Left lung (tissue), 10 donors: Measurements from ENCODE around the gene TRMT10B. TPM values are rescaled to one million over a fixed set of nuclear protein-coding genes. Genes with fewer than 3 reads are reported as not detected.

Source experiments
- ATAC-seq: fragments of 200-7000 bp; cut with Tn5 transposase; one replicate; pipeline ENCODE4 v1.9.1; 2020; ENCODE audit warnings: moderate library complexity
- DNase-seq, 4 donors: peaks; one replicate each; pipeline ENCODE4 v3.0.0-alpha.2; 2013 to 2020
- H3K27ac ChIP-seq, 2 donors: fragments of 200-600 bp; sonication (generic) in 1 of 2; one replicate each; pipeline versions ENCODE4 v1.5.0 to v1.8.0; 2020 to 2021
- H3K27me3 ChIP-seq, 2 donors: fragments of 200-600 bp; sonication (generic) in 1 of 2; one replicate each; pipeline versions ENCODE4 v1.5.0 to v1.8.0; 2020 to 2021
- H3K36me3 ChIP-seq, 2 donors: fragments of 200-600 bp; sonication (generic) in 1 of 2; one replicate each; pipeline versions ENCODE4 v1.5.0 to v1.8.0; 2020 to 2021
- H3K4me1 ChIP-seq, 2 donors: fragments of 200-600 bp; one replicate each; pipeline ENCODE4 v1.8.0; 2021
- H3K4me3 ChIP-seq, 2 donors: fragments of 200-600 bp; sonication (generic) in 1 of 2; one replicate each; pipeline versions ENCODE4 v1.5.0 to v1.8.0; 2020 to 2021; ENCODE audit warnings: mild to moderate bottlenecking in 1 of 2
- H3K9me3 ChIP-seq, 2 donors: fragments of 200-600 bp; sonication (generic) in 1 of 2; one replicate each; pipeline versions ENCODE4 v1.5.0 to v1.8.0; 2020 to 2021
- intact Hi-C, 2 donors: fragments of 100-400 bp; cut with DNase I; formaldehyde crosslinking; loops; one replicate each; pipeline versions ENCODE4 v1.11.2 to v1.14.2; 2022
- polyA plus RNA-seq, 6 donors: library from polyadenylated mRNA; unstranded; fragments of 120-200 nt; gene quantifications; one replicate each; pipeline ENCODE4 v1.2.1, GENCODE V29; 2013; ENCODE audit not compliant: insufficient read length in 6 of 6
- total RNA-seq, 2 donors: library from RNA; stranded (reverse); fragmentation: NEBNext Ultra II Directional; extraction: Animal tissue kit (Norgen Biotek cat#: 25700); gene quantifications; one replicate each; pipeline ENCODE4 v1.2.1, GENCODE V29; 2021
- TF ChIP-seq, protein P1 (sequence below), 2 donors: fragments of 200-600 bp; sonication (generic) in 1 of 2; IDR thresholded peaks; one replicate each; pipeline versions ENCODE4 v1.5.0 to v1.8.0; 2021; ENCODE audit warnings: antibody characterized with exemption in 2 of 2
- donor health status: DM: no; HTN: yes; CAD: no.
- donor health status: DM: no; HTN: no; CAD: no.

The TRMT10B gene
- total and polyA plus RNA-seq, 8 donors: 5.8 to 32.2 (median 26.2) TPM

DNA sequence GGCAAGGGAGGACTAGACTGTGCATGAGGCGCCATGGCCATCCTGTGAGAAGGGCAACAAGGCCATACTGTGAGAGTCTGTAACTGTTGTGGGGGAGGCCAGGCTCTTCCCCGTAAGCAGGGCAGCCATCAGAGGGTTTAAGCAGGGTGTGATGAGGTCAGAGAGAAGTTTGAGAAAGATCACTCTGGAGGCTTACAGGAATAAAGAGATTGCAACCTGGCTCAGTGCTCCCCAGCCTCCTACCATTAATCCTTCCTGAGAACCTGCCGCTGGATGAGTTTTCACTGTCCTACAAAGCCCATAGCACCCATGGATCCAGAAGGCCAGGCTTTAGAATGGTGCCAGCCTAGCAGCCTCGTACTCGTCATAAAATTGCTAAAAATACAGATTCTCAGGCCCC lies 14.4 kb upstream of the TRMT10B start:
- TF ChIP-seq, protein P1, sequence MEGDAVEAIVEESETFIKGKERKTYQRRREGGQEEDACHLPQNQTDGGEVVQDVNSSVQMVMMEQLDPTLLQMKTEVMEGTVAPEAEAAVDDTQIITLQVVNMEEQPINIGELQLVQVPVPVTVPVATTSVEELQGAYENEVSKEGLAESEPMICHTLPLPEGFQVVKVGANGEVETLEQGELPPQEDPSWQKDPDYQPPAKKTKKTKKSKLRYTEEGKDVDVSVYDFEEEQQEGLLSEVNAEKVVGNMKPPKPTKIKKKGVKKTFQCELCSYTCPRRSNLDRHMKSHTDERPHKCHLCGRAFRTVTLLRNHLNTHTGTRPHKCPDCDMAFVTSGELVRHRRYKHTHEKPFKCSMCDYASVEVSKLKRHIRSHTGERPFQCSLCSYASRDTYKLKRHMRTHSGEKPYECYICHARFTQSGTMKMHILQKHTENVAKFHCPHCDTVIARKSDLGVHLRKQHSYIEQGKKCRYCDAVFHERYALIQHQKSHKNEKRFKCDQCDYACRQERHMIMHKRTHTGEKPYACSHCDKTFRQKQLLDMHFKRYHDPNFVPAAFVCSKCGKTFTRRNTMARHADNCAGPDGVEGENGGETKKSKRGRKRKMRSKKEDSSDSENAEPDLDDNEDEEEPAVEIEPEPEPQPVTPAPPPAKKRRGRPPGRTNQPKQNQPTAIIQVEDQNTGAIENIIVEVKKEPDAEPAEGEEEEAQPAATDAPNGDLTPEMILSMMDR (IDR thresholded peaks at IDR 0.05): no peak
- intact Hi-C loops: no loop called here
- Histone ChIP-seq H3K27ac (no peak overlapping the region), H3K4me3 (no peak overlapping the region), H3K36me3 (no peaks in the 10 kb centered on the region), H3K4me1 (no peaks in the 10 kb centered on the region), H3K9me3 (no peaks in the 10 kb centered on the region), H3K27me3 (no peaks in the 10 kb centered on the region)
- no peak for DNase-seq
- no peak for ATAC-seq

DNA sequence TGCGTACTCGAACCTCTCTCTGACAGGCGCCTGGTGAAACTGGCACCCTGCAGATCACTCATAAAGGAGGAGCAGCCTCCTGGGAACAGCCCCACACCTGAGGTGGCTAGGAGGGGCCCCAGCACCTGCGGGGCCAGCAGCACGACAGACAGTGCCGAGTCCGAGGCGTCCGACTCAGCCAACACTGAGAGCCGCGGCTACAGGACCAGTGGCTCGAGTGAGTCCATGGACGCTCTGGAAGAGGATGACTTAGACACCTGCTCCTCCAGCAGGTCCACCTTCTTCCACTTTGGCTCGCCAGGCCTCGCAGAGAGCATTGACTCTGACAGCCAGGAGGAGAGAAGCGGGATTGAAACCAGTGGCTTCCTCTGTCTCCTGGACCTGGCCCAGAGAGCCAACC lies 13.5 kb upstream of the TRMT10B start:
- Histone ChIP-seq H3K4me3 (no peak overlapping the region), H3K27me3 (no peaks in the 10 kb centered on the region), H3K9me3 (no peaks in the 10 kb centered on the region), H3K4me1 (no peaks in the 10 kb centered on the region), H3K36me3 (no peaks in the 10 kb centered on the region), H3K27ac (no peak overlapping the region)
- TF ChIP-seq, protein P1 (IDR thresholded peaks at IDR 0.05): no peak
- intact Hi-C loops: no loop called here
- DNase-seq (peak in 1 of 4 donors; percentile 61), ATAC-seq (no peak)

DNA sequence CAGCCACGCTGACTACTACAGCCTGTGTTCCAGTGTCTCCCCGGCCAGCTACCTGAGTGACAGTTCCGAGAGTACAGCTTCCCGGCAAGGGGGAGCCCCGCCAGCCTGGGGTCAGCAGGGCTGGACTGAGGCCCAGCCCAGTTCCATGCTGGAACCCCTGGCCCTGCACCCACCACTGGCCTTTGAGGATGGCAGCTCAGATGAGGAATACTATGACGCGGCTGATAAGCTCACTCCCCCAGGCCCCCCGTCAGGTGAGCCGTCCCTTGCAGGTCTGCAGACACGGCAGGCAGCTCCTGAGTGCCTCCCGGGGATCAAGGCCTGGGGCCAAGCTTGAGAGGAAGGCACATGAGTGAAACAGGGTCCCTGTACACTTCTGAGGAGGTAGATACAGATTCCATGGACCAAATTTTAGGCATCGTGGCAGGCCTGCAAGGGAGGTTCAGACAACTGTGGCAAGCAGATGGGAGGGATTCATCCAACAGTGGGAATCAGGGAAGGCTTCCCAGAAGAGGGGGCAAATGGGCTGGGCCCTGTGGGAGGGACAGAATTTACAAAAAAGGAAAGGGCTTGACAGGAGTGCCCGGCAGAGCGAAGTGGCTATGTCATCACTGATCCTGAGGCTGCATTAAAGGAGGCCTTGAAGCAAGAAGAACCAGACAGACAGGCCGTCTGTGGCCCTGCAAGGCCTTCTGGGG lies 12.8 kb upstream of the TRMT10B start:
- TF ChIP-seq, protein P1 (IDR thresholded peaks at IDR 0.05): no peak
- DNase-seq (peak in 1 of 4 donors; percentile 68), ATAC-seq (no peak)
- no peaks in the 10 kb centered on the region for H3K9me3 ChIP-seq
- H3K27ac ChIP-seq: no peak overlapping the region
- H3K4me3 ChIP-seq: no peak overlapping the region
- H3K27me3 ChIP-seq: no peaks in the 10 kb centered on the region
- H3K36me3 ChIP-seq: no peaks in the 10 kb centered on the region
- no peaks in the 10 kb centered on the region for H3K4me1 ChIP-seq
- intact Hi-C loops: no loop called here

GRCh38 chr9:37745970-37746369 lies 7.6 kb upstream of the TRMT10B start:
- Histone ChIP-seq H3K9me3 (no peaks in the 10 kb centered on the region), H3K27ac (no peak overlapping the region), H3K4me1 (no peaks in the 10 kb centered on the region), H3K36me3 (no peaks in the 10 kb centered on the region), H3K4me3 (no peak overlapping the region), H3K27me3 (no peaks in the 10 kb centered on the region)
- no peak for ATAC-seq
- TF ChIP-seq, protein P1 (IDR thresholded peaks at IDR 0.05): no peak
- intact Hi-C loops: no loop called here
- no peak for DNase-seq

GRCh38 chr9:37746448-37747270 lies 6.9 kb upstream of the TRMT10B start:
- no peaks in the 10 kb centered on the region for H3K27me3 ChIP-seq
- intact Hi-C loops: no loop called here
- ATAC-seq (no peak), DNase-seq (no peak)
- no peaks in the 10 kb centered on the region for H3K36me3 ChIP-seq
- H3K27ac ChIP-seq: no peak overlapping the region
- no peak overlapping the region for H3K4me3 ChIP-seq
- no peaks in the 10 kb centered on the region for H3K4me1 ChIP-seq
- TF ChIP-seq, protein P1 (IDR thresholded peaks at IDR 0.05): no peak
- no peaks in the 10 kb centered on the region for H3K9me3 ChIP-seq
